Stimulated activated CD8-positive, alpha-beta memory T cell treated with anti-CD3 and anti-CD28 coated beads, Interleukin-15, amount 100 ng/mL, for 1 hour (primary cell): ENCODE data around the gene RPS6KB2.

ENCODE experiments used
- DNase-seq: peaks from one replicate; pipeline ENCODE4 v3.0.0-alpha.2; 2020; ENCODE audit warnings: low read depth

Gene RPS6KB2

GRCh38 chr11:67428052-67429001 is at the start of gene RPS6KB2:
RPS6KB2 (plus strand) TSS chr11:67428494; CDS start chr11:67428546, 52 bp downstream.
- DNase-seq, result peak; percentile 100

DNA sequence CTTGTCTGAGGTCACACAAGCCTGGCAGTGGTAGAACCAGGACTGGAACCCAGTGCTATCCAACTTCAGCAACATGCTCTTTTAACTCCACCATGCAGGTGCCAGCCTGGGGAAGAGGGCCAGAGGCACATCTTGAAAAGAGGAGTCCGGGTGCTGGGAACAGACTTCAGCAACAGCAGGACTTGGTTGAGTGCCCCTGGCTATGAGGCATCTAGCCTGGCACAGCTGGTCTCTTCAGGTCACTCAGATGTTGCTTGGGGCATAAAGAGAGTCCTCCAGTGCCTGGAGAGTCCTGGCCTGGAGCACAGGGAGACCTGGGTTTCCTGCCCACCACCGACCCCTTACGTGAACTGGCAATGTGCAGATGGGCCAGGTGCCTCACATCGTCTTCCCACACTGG is 49.8 kb upstream of the RPS6KB2 start:
- DNase-seq, result no peak

DNA sequence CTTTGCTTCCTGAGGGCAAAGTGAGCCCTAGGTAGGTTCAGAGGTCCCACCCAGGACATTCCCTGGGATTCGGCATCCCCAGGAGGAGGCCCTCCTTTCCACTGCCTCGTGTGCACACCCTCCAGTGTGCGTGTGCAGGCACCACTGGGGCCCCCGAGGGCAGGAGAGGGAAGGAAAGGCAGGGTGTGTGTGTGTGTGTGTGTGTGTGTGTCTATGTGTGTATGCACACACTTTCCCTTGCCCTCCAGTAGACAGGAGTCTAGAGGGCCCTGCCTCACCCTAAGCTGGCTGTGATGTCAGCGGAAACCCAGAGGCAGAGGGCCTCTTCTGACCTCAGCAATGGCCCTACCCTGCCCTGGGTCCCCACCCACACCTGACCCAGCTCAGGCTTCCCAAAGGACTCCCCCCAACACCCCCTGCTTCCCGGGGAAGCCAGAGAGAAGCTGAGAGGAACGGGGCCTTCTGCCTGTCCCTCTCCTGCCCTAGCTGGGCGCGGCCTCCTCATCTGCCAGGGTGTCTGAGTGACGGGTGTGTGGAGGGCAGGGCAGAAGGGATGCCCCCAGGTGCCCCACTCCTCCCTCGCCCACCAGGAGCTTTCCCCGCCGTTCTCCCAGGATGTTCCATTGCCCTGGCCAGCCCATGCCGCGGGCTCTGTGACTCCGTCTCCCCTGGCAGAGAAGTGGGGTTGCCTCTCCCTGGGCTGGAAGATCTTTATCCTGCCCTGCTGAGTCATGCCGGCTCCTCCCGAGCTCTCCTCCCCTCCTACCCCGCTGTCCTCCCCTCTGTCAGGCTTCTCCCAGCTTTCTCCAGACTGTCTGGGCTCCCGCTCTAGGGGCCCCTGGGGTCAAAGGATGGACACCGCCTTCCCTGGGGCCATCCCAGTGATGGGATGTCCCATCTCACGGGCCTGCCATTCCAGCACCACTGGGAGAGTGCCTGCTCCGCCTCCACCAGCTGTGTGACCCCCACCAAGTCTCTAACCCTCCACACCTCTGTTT is 48.9 kb upstream of the RPS6KB2 start:
- no peak for DNase-seq

GRCh38 chr11:67381244-67381972 is 46.9 kb upstream of the RPS6KB2 start:
- DNase-seq, result no peak

GRCh38 chr11:67382276-67383136 is 45.8 kb upstream of the RPS6KB2 start:
- DNase-seq, result peak; percentile 75

- DNase-seq, result no peak
These were observed 43.4 kb upstream of the RPS6KB2 start for GRCh38 chr11:67384851-67385366.

- DNase-seq, result no peak
These were observed 41.2 kb upstream of the RPS6KB2 start for GRCh38 chr11:67387069-67387468.

DNA sequence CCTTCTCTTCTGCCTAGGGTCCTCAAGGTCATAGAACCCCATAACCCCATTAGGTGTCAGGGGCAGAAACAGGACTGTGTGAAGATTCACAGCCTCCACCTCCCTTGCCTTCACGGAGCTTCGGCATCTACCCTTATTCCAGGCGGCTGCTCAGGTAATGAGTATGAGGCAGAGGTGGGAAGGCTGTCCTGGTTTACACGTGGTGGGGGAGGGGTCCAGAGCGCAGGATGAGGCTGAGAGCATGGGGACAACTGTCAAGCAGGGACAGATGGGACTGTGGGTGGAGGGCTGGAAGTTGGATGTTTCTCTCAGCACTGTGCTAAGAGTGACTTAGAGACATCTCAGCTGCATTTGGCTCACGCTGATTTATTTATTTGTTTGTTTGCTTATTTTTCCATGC is 40.8 kb upstream of the RPS6KB2 start:
- DNase-seq, result no peak

DNA sequence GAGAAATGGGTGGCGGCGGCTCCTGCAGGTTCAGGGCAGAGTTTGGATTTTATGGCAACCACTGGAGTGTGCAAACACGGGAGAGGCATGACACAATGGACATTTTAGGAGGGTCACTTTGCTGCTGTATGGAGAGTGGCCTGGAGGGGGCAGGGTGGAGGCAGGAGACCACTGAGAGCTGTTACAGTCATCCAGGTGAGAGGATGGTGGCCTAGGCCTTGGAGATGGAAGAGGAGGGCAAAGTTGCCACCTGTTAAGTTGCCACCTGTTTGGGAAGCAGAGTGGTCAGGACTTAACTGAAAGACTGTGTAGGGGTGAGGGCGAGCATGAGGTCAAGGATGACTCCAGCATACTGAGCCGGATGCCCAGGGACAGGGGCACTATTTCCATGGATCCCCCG is 38.8 kb upstream of the RPS6KB2 start:
- no peak for DNase-seq

DNA sequence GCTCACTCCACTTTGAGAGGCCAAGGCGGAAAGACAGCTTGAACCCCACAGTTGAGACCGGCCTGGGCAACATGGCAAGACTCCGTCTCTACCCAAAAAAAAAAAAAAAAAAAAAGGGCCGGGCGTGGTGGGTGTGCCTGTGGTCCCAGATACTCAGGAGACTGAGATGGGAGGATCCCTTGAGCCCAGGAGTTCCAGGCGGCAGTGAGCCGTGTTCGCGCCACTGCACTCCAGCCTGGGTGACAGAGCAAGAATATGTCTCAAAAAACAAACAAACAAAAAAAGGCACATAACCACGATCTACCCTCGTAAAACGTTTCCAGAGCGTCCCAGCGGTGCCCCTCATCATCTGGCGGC is 37.4 kb upstream of the RPS6KB2 start:
- no peak for DNase-seq

- peak; percentile 87 for DNase-seq
These were observed 36.8 kb upstream of the RPS6KB2 start, which contains the start of gene RAD9A for GRCh38 chr11:67391304-67392182. RAD9A (plus strand) TSS chr11:67391986; CDS start chr11:67392045, 59 bp downstream.

GRCh38 chr11:67392183-67392715 is 36.0 kb upstream of the RPS6KB2 start:
- DNase-seq, result no peak

- no peak for DNase-seq
These were observed 34.9 kb upstream of the RPS6KB2 start for GRCh38 chr11:67393437-67393836.

GRCh38 chr11:67393990-67394389 is 34.3 kb upstream of the RPS6KB2 start:
- no peak for DNase-seq

- DNase-seq, result no peak
These were observed 32.6 kb upstream of the RPS6KB2 start for GRCh38 chr11:67395555-67396258.

DNA sequence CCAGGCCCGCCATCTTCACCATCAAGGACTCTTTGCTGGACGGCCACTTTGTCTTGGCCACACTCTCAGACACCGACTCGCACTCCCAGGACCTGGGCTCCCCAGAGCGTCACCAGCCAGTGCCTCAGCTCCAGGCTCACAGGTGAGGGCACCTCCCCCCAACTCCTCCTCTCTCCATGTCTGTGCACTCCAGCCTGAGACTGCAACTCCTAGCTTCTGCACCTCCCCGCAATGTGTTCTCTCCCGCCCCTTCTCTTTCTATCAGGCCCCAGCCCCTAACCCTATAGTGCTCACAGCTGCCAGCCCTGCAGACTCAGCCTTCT is 32.1 kb upstream of the RPS6KB2 start:
- DNase-seq, result no peak

DNA sequence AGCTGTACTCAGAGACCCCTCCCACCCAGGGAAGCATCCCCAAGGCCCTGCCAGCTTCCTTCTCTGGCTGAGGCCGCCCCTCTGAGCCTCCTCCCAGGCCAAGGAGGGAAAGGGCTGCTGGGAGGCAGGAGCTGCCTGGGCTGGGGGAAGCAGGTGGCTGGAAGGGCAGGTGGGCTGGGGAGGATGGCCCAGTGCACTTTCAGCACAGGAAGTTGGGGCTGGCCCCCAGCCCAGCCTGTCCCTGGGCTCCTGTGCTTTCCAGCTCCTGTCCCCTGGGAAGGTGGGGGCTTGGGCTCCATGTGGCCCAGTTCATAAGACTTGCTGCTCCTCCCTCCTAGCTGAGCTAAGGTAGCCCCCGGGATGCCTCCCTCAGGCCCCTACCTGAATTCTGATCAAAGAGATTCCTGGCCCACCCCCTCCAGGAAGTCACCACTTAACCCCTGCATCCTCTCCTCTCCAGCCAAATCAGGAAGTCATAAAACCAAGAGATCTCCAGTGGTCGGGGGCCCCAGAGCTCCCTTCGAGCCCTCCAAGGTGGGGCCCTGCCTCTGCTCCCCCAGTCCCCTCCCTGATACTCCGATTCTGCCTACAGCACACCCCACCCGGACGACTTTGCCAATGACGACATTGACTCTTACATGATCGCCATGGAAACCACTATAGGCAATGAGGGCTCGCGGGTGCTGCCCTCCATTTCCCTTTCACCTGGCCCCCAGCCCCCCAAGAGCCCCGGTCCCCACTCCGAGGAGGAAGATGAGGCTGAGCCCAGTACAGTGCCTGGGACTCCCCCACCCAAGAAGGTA is 31.5 kb upstream of the RPS6KB2 start:
- DNase-seq, result no peak

- no peak for DNase-seq
These were observed 30.8 kb upstream of the RPS6KB2 start for GRCh38 chr11:67397536-67397935.
